ENCODE data around the gene TRPM4.
"Not testable (repeated sequence)": the region's sequence is repeated elsewhere in the genome, so short reads cannot be mapped to it uniquely, and the experiment has no call there.

- TF ChIP-seq MLLT1 (IDR thresholded peaks at IDR 0.05); CTCF (IDR thresholded peaks at IDR 0.05 in 2 of 3, conservative IDR thresholded peaks at IDR 0.05 in 1 of 3; ENCODE audit: control insufficient read depth in 2 of 3, extremely low read depth in 1 of 3, insufficient read depth in 1 of 3, low read depth in 3 of 3, low read length in 3 of 3); MAX (IDR thresholded peaks at IDR 0.05; ENCODE audit: low read depth, low read length): not testable (repeated sequence)
These were observed 35.8 kb upstream of the TRPM4 start for GRCh38 chr19:49121841-49122240.
